Activated CD4-positive, alpha-beta T cell treated with anti-CD3 and anti-CD28 coated beads, Interleukin-2, Interleukin-6, amounts not matched to agents 100 ng/mL and 50 ng/mL, durations not matched to agents 16 hours and 8 hours (primary cell): ENCODE data around the gene ST3GAL5.

Experiments used
- DNase-seq: peaks from one replicate; pipeline ENCODE4 v3.0.0-alpha.2; 2020

Gene ST3GAL5

DNA sequence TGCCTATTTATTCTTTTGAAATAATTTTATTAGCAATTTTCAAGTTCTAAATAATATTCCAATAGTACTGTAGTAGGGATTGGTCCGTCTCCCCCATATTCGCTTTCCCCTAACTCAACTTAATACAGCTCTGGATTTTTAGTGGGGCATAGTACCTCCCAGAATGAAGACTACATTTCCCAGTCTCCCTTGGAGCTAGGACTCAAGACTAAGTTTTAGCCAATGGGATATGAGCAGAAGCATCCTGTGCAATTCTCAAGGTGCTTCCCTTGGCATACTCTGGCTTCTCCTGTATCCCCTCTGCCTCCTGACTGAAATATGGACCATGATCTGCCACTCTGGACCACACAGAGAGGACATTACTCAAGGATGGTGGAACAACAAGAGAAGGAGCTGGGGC, 24.1 kb downstream of the ST3GAL5 start:
- no peak for DNase-seq

GRCh38 chr2:85862426-85862825, 26.4 kb downstream of the ST3GAL5 start:
- DNase-seq, result peak; percentile 47

- peak; percentile 59 for DNase-seq
Observed at GRCh38 chr2:85861650-85862049, 27.1 kb downstream of the ST3GAL5 start.

DNA sequence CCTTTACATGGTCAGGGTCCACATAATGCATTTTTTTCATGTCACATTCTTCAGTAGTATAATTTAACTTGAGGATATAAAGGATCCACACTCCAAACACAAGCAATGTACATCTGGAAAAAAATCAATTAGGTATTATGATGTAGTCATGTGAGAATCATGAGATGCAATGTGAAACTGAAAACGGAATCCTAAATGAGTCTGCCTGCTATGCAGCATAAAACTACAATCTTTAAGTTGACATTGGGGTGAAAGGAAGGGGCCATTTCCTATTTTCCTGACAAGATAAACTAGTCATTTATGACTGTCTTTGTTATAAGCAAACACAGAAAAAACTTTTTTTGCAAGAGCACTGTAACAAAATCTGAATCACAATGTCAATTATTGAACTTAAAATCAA, 27.6 kb downstream of the ST3GAL5 start:
- DNase-seq, result peak; percentile 77

DNA sequence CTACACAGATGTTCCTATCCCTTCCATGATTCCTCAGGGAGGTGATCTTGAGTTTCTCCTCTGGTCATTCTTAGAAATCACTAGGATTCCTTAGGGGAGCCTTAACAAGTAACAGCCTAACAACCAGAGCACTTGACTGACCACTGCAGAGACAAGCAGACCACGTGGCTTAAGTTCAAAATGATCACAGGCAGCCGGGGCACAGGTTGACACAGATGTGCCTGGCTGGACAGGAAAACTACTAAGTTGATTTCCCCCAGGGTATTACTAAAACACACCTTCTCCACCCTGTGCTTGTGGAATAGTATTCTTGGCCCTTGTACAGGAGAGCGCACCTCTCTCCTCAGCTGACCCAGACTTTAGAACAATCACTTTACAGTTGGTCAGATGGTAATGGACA, 29.9 kb downstream of the ST3GAL5 start:
- DNase-seq, result no peak

GRCh38 chr2:85854897-85855296, 33.9 kb downstream of the ST3GAL5 start:
- no peak for DNase-seq

GRCh38 chr2:85854166-85854509, 34.7 kb downstream of the ST3GAL5 start:
- DNase-seq, result no peak

DNA sequence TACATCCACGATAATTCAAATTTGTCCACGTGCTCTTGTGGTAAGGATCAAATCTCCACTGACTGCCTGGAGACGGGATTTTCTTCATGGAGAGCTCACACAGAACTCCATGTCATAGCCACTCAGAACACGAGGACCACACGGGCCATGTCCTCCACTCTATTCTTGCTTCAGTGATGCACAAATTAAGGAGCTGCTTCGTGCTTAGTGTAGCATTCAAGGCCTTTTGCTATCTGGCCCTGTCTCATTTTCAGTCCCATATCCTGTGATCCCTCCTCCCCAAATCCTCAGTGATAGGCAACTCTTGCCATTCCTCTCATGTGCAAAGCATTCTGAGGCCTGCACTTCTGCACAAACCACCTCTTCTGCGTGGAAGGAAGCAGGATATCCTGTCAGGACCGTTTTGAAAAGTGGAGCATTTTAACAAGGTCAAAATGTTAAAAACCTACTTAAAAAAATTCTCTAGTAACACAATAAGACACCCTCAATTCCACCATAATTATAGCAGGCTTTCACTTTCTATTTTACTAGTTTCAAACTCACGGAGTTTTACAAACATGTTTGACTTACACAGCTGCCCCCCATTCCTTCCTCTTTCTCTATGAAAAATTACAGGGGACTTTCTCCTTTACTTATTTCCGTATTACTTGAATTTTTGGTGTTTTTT, 35.2 kb downstream of the ST3GAL5 start:
- peak; percentile 62 for DNase-seq

DNA sequence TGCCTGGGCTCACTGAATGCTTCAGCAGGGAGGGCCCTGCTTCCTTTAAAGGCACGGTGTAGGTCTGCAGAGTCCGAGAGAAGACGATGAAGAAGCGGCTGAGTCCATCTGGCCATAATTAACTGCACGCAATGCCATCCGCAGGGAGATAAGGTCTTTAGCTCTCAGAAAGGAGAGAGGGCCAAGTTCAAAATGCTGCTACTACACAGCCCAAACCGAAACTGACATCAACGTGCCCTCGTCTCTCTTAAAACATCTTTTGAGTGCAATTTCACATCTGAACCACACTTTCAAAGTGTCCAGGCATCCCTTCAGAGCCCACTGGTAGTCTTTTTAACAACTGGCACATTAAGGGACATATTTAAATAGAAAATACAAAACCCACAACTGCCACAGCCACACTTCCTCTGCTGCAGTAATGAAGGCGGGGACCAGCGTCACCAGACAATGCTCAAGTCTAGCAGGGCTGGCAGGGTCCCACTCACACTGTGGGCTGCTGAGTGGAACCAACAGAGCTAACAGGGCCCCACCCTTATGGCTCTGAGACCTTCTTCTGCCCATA, 35.8 kb downstream of the ST3GAL5 start:
- peak; percentile 74 for DNase-seq

GRCh38 chr2:85852152-85852840, 36.5 kb downstream of the ST3GAL5 start:
- DNase-seq, result no peak

- DNase-seq, result no peak
Observed at GRCh38 chr2:85851253-85852151, 37.3 kb downstream of the ST3GAL5 start.

GRCh38 chr2:85850451-85850850, 38.3 kb downstream of the ST3GAL5 start:
- DNase-seq, result no peak

DNA sequence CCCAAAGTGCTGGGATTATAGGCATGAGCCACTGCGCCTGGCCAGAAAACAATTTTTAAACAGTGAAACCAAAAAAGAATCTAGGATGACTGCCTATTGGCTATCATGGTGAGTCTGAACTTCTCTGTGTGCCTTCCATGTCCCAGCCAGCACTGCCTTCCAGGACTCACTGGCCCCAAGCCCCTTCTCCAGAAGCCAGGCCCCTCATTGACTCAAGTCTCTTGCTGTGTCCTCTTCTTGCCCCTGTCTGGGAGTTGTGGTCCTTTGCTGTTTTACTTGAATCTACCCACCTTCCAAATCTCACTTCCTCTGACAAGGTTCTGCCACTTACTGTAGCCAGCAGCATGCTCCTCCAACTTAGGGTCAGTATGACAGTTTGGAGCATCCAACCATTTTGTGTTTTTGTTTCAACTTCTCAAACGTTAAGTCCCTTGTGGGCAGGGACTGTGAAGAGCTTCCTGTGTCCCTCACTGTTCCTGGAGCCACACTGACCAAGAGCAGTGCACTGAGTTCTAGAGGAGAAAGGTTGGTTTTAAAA, 41.7 kb downstream of the ST3GAL5 start:
- no peak for DNase-seq

- DNase-seq, result no peak
Observed at GRCh38 chr2:85846411-85846810, 42.4 kb downstream of the ST3GAL5 start.

- DNase-seq, result no peak
Observed at GRCh38 chr2:85844486-85844885, 44.3 kb downstream of the ST3GAL5 start.

GRCh38 chr2:85843543-85843942, 45.2 kb downstream of the ST3GAL5 start:
- DNase-seq, result peak; percentile 52

- DNase-seq, result no peak
Observed at GRCh38 chr2:85840091-85840490, 48.7 kb downstream of the ST3GAL5 start.

DNA sequence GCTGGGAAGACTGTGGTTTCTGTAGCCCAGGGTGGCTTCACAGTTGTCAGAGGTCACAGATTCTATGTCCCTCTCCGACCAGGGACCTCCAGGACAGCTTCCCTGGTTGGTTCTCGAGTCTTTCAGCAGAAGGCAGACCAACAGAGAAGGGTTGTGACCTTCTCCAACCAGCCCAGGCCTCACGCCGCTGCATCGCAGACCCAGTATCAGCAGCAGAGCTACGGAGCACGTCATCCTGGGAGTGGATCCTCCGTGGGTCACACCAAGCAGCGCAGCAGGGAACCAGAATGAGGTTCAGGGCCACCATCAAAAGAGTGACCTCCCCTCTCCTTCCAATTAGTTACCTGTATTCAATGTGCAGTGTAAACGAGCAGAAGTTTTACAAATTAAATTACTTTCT, 49.3 kb downstream of the ST3GAL5 start:
- no peak for DNase-seq

DNA sequence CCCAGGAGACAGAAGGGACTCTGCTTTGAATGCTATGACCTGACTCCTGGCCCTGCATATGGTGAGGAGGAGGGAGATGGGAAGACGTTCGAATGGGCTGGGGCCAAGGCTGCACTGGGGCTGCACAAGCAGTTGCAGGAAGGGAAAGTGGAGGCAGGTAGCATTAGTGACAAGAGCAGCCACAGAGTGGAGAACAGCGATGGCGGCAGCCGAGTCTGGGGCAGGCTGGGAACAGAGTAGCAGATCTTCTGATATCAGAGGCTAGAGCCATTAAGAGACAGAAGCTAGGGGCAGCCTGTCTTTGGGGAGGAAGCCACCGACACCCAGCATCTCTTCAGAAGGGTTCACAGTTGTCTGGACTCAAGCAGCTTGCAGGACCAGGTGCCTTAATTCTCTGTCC, 50.1 kb downstream of the ST3GAL5 start:
- no peak for DNase-seq

- DNase-seq, result no peak
Observed at GRCh38 chr2:85838181-85838580, 50.6 kb downstream of the ST3GAL5 start.

- no peak for DNase-seq
Observed at GRCh38 chr2:85834466-85834865, 54.3 kb downstream of the ST3GAL5 start.

DNA sequence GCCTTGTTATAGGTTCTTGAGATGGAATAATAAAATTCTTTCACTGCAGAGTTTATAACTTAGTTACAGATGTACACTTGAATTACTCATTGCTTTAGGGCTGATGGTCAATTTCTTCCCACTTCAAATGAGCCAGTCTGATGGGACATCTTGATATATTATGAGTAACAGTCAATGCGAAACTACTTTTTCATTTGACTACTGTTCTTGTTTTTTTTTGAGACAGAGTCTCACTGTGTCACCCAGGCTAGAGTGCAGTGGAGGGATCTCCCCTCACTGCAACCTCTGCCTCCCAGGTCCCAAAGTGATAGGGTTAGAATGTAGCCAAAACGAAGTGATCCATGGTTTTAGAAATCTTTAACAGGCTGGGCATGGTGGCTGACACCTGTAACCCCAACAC, 57.1 kb downstream of the ST3GAL5 start:
- DNase-seq, result peak; percentile 54

- peak; percentile 24 for DNase-seq
Observed at GRCh38 chr2:85830645-85831044, 58.1 kb downstream of the ST3GAL5 start.
